KOPT-K1 (cell line): ENCODE measurements around the gene CPEB3.

Source experiments
- H3K27ac ChIP-seq: fragments of 200-600 bp; sonication (generic); 2 replicates; pipeline ENCODE4 v1.5.1; 2016; ENCODE audit warnings: antibody characterized with exemption, mild to moderate bottlenecking, low read depth, low read length; ENCODE audit not compliant: poor library complexity, severe bottlenecking
- H3K36me3 ChIP-seq: fragments of 200-600 bp; sonication (generic); 2 replicates; pipeline ENCODE4 v1.5.1; 2017; ENCODE audit warnings: antibody characterized with exemption, mild to moderate bottlenecking, low read length, moderate library complexity; ENCODE audit not compliant: insufficient read depth
- H3K9me3 ChIP-seq: fragments of 200-600 bp; sonication (generic); 2 replicates; pipeline ENCODE4 v1.5.1; 2017; ENCODE audit warnings: antibody characterized with exemption, low read length, mild to moderate bottlenecking; ENCODE audit not compliant: insufficient read depth, poor library complexity, severe bottlenecking

The CPEB3 gene

DNA sequence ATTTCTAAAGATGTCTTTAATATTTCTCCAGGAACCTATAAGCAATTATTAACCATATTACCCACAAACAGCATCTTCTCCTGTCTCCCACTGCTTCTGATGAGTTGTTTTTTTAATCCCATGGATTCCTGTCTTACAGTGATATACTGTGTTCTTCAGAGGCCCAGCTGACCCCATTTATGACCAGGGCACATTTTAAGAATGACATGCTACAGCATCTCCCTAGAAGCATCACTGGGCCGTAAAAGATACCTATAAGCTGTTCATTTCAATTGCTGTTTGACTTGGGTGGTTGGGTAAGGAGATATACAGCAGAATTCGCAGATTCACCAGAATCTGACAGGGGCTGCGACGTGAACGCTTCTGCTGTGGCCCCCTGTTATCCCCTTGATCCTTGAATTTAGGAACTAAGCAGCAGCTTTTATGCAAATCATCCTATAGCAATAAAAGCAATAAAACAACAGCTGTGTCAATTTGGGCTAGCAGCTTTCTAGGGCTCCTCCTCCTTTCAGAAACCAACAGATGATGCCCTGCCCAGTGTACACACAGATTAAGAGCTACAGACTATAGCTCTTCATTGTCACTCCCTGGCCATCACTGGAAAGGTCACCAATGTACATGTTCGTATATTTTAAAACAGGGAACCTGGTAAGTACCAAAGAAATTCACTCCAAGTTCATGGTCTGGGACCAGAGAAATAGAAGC, 86.8 kb downstream of the CPEB3 start:
- Histone ChIP-seq H3K27ac (no peak overlapping the region), H3K36me3 (no peaks in the 10 kb centered on the region), H3K9me3 (no peaks in the 10 kb centered on the region)

GRCh38 chr10:92202536-92202935, 88.3 kb downstream of the CPEB3 start:
- Histone ChIP-seq H3K36me3 (no peaks in the 10 kb centered on the region), H3K27ac (no peak overlapping the region), H3K9me3 (no peaks in the 10 kb centered on the region)

DNA sequence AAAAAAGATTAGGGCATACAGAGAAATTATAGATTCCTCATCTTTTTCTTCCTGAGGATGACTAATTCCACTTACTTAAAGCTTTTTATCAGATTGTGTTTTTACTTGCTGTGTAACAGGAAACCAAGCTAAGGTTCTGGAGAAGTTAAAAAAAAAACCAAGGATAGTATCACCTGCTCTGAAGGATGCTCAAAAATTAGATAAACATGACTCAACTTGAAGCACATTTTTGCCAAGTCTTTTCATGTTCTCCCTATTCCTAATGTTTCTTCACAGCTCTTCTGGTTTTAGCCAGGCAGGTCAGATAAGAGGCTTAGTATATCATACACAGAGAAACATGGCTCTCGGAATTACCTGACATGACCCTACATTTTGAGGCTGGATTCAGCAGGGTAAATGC, 90.3 kb downstream of the CPEB3 start:
- Histone ChIP-seq H3K36me3 (no peaks in the 10 kb centered on the region), H3K27ac (no peak overlapping the region)

DNA sequence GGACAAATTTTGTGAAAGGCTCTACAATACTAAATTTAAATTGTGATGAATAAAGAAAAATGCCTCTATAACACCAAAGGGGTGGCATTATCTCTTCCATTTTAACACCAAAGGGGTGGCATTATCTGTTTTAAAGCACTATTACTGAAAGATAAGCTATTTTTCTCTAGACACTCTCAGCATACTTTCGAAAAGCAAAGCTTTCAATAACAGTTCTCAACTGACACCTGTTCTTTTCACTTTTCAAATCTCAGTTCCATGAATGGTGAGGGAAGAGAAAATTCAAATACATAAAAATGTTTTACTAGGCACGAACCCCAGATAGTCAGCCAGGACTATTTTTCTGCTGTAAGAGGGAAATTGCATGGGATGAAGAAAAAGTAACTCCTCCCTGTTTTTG, 103.8 kb downstream of the CPEB3 start:
- Histone ChIP-seq H3K27ac (no peak overlapping the region), H3K36me3 (no peaks in the 10 kb centered on the region), H3K9me3 (no peaks in the 10 kb centered on the region)

More for the DNA sequence above, 90.3 kb downstream of the CPEB3 start:
- H3K9me3 ChIP-seq = no peaks in the 10 kb centered on the region

DNA sequence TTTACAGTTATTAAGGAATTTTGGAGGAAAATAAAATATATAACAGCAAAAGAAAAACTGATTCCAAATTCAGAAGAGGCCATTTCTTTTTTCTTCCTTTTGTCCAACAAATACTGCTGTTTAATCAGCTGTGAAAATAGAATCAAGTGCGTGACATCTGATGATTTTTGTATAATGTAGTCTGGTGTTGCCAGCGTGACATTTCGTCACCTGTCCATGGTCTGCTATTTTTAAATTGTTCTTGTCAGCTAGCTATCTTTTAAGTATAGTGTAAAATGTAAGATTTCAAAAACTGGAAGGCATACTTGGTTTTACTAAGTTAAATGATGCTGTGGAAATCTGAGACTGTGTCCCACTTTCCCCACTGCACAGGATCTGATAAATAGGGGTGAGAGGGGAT, 105.9 kb downstream of the CPEB3 start:
- no peaks in the 10 kb centered on the region for H3K36me3 ChIP-seq
- H3K9me3 ChIP-seq = no peaks in the 10 kb centered on the region
- no peak overlapping the region for H3K27ac ChIP-seq

GRCh38 chr10:92183199-92183598, 107.7 kb downstream of the CPEB3 start:
- H3K9me3 ChIP-seq = no peaks in the 10 kb centered on the region
- no peaks in the 10 kb centered on the region for H3K36me3 ChIP-seq
- no peak overlapping the region for H3K27ac ChIP-seq

DNA sequence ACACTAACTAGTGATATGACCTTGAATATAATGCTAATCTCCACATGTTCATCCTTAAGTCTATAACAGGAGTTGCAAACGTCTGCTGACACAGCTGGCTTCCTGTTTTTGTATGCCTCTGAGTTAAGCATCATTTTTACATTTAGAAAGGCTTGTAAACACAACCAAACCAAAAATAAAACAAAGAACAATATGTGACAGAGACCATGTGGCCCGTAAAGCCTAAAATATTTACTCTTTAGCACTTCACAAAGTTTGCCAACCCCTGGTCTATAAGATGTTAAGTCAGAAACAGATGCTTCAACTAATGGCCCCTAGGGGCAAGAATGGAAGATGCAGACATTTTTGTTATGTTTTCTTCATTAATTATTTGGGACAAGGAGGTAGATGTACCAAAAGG, 109.3 kb downstream of the CPEB3 start:
- H3K36me3 ChIP-seq = no peaks in the 10 kb centered on the region
- no peaks in the 10 kb centered on the region for H3K9me3 ChIP-seq
- H3K27ac ChIP-seq = no peak overlapping the region

DNA sequence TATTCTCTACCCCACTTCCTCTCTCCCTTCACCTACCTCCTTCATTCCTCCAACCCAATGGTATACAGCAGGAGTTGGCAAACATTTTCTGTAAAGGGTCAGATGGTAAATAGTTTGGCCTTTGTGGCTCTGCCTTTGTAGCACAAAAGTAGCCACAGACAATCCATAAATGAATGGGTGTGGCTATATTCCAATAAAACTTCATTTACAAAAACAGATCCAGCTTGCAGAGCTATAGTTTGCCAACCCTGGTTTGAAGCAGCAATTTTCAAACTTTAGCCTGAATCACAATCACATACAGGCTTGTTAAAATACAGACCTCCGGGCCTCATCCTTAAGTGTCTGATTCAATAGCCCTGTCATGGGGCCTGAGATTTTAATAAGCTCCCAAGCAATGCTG, 110.5 kb downstream of the CPEB3 start:
- H3K9me3 ChIP-seq = no peaks in the 10 kb centered on the region
- no peaks in the 10 kb centered on the region for H3K36me3 ChIP-seq
- H3K27ac ChIP-seq = no peak overlapping the region

DNA sequence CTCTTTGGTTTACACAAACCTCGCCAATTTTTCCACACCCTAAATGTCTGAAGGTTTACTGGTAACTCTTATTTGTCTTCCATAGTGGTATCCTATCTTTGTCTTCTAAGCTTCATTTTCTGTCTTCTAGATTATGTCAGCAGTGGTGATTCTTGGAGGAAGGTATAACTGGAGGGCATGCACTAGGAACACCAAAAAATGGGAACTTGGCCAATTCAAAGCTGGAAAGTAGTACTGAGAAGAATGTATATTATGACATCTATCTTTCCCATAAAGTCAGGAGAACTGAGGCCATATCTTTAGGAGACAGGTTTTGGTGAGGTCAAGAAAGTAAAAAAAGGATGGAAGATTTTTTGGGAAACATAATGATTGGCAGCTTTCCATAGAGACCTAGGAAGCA, 113.3 kb downstream of the CPEB3 start:
- Histone ChIP-seq H3K36me3 (no peaks in the 10 kb centered on the region), H3K9me3 (no peaks in the 10 kb centered on the region), H3K27ac (no peak overlapping the region)

- Histone ChIP-seq H3K27ac (no peak overlapping the region), H3K9me3 (no peaks in the 10 kb centered on the region), H3K36me3 (no peaks in the 10 kb centered on the region)
Observed at GRCh38 chr10:92175164-92175563, 115.7 kb downstream of the CPEB3 start.

GRCh38 chr10:92173996-92174395, 116.9 kb downstream of the CPEB3 start:
- H3K27ac ChIP-seq = no peak overlapping the region
- H3K9me3 ChIP-seq = no peaks in the 10 kb centered on the region
- no peaks in the 10 kb centered on the region for H3K36me3 ChIP-seq

GRCh38 chr10:92164036-92164696, 126.7 kb downstream of the CPEB3 start:
- Histone ChIP-seq H3K27ac (no peak overlapping the region), H3K36me3 (no peaks in the 10 kb centered on the region; the same call in 1 of the 2 replicates), H3K9me3 (peaks cover 13% of the 10 kb centered on the region)

GRCh38 chr10:92162541-92162940, 128.3 kb downstream of the CPEB3 start:
- H3K27ac ChIP-seq = no peak overlapping the region
- H3K9me3 ChIP-seq = peaks cover 13% of the 10 kb centered on the region
- H3K36me3 ChIP-seq = no peaks in the 10 kb centered on the region; the same call in 1 of the 2 replicates

- no peaks in the 10 kb centered on the region for H3K36me3 ChIP-seq
- H3K27ac ChIP-seq = no peak overlapping the region
Observed at GRCh38 chr10:92156874-92157773, 133.8 kb downstream of the CPEB3 start.

GRCh38 chr10:92150823-92151222, 140.1 kb downstream of the CPEB3 start:
- Histone ChIP-seq H3K36me3 (no peaks in the 10 kb centered on the region), H3K27ac (no peak overlapping the region), H3K9me3 (no peaks in the 10 kb centered on the region)

More at GRCh38 chr10:92156874-92157773, 133.8 kb downstream of the CPEB3 start:
- H3K9me3 ChIP-seq = no peaks in the 10 kb centered on the region
